Measurements from ENCODE around the gene YWHAH.

The YWHAH gene

GRCh38 chr22:31947296-31947695 lies 3.0 kb downstream of the YWHAH start:
- in situ Hi-C loops (cut with MboI; ENCODE audit: low sequenced_read_pairs) = no loop called here

DNA sequence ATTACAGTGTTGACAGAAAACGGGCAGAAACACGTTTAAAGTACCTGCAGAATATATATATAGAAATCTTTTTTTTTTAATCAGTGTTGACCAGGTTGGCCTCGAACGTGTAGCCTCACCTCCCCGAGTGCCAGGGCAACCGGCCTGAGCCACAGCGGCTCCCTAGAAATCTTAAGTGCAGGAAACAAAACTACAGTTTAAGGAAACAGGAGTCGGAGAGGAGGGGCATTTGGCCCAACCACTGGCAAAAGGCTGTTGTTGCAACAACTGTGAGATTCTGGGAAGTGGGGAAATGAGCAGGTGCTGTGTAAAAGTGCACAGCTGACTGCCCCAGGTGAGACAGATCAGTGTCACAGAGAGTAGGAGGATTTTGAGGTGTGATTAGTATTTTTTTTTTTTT lies 3.7 kb downstream of the YWHAH start:
- in situ Hi-C loops (cut with MboI; ENCODE audit: low sequenced_read_pairs) = no loop called here

GRCh38 chr22:31950226-31950625 lies 5.9 kb downstream of the YWHAH start:
- in situ Hi-C loops (cut with MboI; ENCODE audit: low sequenced_read_pairs) = no loop called here

GRCh38 chr22:31951194-31952093 lies 7.1 kb downstream of the YWHAH start:
- in situ Hi-C loops (cut with MboI; ENCODE audit: low sequenced_read_pairs) = no loop called here

- in situ Hi-C loops (cut with MboI; ENCODE audit: low sequenced_read_pairs) = no loop called here
These were observed 7.7 kb downstream of the YWHAH start for GRCh38 chr22:31952094-31952401.

DNA sequence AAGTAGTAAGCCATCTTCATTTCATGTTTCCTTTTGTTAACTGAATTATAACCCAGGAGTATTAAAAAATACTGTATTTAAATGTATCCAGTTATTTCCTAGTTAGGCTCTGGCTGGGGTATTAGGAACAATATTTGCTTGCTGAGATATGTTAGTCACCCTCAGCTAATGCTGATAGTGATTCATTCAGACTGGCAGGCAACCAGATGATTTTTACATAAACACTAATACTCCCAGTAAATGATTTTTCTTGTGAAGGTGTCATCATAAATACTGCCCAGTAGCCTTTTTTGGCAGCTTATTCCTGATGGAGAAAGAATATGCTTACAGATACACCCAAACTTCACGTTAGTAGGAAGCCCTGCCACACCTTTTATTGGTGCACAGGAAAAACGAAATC lies 8.1 kb downstream of the YWHAH start:
- in situ Hi-C loops (cut with MboI; ENCODE audit: low sequenced_read_pairs) = no loop called here

DNA sequence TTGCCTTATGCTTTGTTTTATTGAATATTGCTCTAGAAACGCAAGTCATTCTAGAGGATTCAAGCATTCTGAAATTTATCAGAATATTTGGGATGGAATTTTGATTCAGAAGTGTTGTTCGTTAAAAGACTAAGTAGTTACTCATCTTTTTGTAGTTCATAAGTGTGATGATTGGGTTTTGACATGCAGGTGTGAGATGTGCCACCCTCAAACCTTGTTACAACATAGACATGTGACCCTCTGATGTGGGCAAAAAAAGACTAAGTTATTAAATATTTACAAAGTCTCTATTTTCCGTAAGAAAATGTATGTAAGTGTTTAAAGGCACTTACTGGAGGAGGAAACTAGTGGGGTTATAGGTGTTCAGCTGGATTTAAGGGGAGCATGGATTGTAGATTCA lies 8.9 kb downstream of the YWHAH start:
- in situ Hi-C loops (cut with MboI; ENCODE audit: low sequenced_read_pairs) = no loop called here

GRCh38 chr22:31954535-31955523 lies 10.5 kb downstream of the YWHAH start:
- in situ Hi-C loops (cut with MboI; ENCODE audit: low sequenced_read_pairs) = no loop called here

DNA sequence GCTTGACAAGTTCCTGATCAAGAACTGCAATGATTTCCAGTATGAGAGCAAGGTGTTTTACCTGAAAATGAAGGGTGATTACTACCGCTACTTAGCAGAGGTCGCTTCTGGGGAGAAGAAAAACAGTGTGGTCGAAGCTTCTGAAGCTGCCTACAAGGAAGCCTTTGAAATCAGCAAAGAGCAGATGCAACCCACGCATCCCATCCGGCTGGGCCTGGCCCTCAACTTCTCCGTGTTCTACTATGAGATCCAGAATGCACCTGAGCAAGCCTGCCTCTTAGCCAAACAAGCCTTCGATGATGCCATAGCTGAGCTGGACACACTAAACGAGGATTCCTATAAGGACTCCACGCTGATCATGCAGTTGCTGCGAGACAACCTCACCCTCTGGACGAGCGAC lies 12.0 kb downstream of the YWHAH start:
- in situ Hi-C loops (cut with MboI; ENCODE audit: low sequenced_read_pairs) = no loop called here

DNA sequence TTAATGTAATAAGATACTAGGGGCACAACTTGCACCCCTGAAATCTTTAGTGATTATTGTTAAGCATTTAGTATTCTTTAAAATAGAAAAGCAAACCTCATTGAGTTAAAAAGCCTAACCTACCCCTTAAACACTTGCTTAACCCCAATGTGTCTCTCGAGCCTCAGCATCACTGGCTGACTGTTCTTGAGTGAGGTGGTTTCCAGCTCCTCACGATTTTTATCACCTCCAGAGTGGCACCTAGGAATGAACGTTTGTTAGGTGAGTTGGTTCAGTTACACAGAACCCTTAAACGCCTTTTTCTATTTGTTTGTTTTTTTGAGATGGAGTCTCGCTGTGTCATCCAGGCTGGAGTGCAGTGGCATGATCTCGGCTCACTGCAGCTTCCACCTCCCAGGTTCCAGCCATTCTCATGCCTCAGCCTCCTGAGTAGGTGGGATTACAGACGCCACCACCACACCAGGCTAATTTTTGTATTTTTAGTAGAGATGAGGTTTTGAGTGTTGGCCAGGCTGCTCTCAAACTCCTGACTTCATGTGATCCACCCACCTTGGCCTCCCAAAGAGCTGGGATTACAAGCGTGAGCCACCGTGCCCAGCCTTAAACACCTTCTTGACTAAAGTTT lies 13.7 kb downstream of the YWHAH start:
- in situ Hi-C loops (cut with MboI; ENCODE audit: low sequenced_read_pairs) = no loop called here

GRCh38 chr22:31958625-31959239 lies 14.4 kb downstream of the YWHAH start:
- in situ Hi-C loops (cut with MboI; ENCODE audit: low sequenced_read_pairs) = no loop called here

GRCh38 chr22:31960767-31961166 lies 16.4 kb downstream of the YWHAH start:
- in situ Hi-C loops (cut with MboI; ENCODE audit: low sequenced_read_pairs) = no loop called here

DNA sequence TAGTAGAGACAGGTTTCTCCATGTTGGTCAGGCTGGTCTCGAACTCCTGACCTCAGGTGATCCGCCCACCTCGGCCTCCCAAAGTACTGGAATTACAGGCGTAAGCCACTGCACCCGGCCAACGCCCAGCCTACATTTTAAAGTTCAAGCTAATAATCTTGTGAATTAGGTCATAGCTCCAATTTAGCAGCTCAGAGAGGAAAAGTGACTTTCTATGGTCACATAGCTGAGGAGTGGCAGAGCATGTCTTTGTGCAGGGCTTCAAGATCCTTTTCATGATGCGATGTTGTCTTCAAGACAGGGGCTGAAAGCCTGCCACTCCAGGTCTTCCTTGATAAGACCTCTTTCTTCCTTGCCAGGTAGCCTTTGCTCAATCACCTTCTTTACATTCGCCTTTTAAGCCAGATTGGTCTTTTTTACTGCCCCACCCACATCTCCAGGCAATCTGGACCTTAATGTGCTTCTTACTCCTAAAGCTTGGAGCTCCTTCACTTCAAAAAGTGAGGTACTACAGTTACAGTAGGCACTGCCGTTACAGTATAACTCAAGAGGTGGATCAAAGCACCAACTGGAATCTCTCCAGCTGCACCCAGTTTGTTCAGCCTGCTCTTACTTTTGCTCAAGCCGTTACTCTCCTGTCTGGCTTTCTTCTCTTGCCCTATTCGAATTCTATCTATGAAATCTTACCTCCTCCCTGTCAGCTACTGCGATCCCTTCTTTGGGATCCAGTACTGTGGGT lies 18.2 kb downstream of the YWHAH start:
- in situ Hi-C loops (cut with MboI; ENCODE audit: low sequenced_read_pairs) = no loop called here

GRCh38 chr22:31968022-31968421 lies 23.7 kb downstream of the YWHAH start:
- in situ Hi-C loops (cut with MboI; ENCODE audit: low sequenced_read_pairs) = no loop called here

DNA sequence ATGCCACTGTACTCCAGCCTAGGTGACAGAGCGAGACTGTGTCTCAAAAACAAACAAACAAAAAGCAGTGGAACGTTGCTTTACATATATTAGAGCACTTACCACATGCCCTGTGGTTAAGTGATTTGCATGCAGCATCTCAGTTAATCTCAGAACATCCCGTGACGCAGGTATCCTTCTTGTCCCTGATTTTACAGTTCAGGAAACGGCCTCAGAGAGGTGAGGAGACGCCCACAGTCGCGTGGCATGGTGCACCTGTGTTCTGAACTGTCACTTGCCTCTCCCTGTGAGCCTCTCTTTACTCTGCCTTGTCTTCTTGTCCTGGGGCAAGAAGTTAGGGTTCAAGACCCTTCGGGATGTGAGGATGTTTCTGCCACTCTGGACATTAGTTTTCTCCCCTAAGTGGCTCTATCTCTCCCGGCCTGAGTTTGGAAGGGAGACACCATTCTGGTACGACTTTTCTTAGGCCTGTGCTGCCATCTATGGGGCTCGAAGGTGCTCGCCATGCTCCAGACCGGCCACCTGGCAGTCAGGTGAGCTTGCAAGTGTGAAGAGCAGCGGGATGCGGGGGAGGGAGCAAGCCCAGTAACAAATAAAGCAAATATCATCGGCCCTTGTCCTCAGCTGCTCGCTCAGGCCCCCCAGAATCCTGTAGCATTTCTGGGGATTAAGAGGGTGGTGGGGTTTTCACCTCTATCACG lies 25.6 kb downstream of the YWHAH start:
- in situ Hi-C loops (cut with MboI; ENCODE audit: low sequenced_read_pairs) = no loop called here

DNA sequence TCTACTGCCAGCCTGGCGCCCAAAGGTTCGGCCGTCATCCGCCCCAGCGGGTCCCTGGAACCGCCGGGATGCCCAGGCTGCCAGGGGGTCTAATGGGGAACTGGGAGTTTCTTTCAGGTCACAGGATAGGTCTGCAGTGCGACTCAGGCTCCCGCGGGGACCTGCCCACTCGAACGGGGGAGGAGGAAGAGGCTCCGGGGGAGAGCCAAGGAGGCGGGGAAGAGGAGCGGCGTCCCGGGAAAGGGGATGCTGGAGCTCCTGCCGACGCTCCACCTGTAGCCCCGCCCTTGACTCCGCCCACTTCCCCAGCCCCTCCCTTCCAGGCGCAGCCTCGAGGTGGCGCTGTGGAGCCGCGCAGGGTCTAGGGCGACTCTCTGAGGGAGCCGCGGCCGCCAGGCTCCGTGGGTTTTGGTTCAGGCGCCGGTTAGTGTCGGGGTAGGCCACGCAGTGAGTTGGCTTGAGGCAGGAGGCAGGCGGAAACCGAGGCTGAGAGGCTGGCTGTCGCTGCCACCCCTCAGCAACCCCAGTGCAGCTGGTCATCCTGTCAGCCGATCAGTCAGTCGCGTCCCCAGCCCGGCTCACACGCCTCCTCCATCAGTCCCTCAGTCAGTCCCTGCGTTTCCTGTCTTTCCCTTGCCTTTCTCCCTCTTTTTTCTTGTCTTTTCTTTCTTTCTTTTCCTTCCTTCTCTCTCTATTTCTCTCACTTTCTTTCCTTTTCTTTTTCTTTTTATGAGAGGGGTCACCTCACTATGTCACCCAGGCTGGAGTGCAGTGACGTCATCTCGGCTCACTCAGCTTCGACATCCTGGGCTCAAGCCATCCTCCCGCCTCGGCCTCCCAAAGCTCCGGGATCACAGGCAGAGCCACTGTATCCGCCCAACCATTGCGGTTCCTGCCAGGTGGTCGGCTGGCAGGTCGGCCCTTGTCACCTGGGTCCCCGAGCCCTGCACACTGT lies 26.4 kb downstream of the YWHAH start:
- in situ Hi-C loops (cut with MboI; ENCODE audit: low sequenced_read_pairs) = no loop called here

DNA sequence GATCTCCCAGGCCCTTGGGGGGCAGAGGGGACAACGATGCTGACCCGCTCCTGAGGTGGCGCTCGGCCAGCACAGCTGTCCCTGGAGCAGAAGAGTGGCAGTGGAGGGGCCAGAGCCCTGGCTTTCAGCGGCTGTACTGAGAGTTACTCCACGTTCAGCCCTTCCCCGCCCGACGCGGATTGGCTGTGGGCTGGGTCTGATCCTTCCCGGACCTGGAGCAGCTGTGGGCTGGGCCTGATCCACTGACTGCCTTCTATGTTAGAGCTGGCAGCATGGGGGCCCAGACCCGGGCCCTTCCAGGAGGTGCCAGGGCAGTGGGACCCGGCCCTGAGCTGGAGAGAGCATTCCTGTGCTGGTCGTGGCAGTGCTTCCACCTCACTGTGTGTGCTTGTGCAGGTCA lies 27.8 kb downstream of the YWHAH start:
- in situ Hi-C loops (cut with MboI; ENCODE audit: low sequenced_read_pairs) = no loop called here

GRCh38 chr22:31973739-31974138 lies 29.4 kb downstream of the YWHAH start:
- in situ Hi-C loops (cut with MboI; ENCODE audit: low sequenced_read_pairs) = no loop called here
